ENCODE results near the gene DNAJB14.

DNA sequence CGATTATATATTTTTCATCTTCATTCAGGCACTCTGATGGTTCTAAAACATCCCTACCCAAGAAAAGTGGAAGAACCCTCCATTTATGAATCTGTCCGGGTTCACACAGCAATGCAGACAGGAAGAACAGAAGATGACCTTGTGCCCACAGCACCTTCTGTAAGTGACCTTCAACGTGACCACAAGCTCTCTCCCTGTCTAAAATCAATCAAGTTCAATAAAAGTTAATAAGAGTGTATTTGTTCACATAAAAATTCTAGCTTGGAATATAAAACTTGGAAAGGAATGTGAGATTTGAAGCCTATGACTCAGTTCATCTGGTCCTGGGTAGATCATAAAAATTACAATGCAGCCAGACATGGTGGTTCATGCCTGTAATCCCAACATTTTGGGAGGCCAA lies 93.2 kb downstream of the DNAJB14 start:
- TF ChIP-seq RARB (CRISPR knock-in tag; IDR thresholded peaks at IDR 0.05) (no peak), OSR1 (CRISPR knock-in tag; IDR thresholded peaks at IDR 0.05) (no peak), ZFP3 (CRISPR knock-in tag; IDR thresholded peaks at IDR 0.05) (no peak), TSHZ2 (CRISPR knock-in tag; IDR thresholded peaks at IDR 0.05) (no peak), ISL1 (CRISPR knock-in tag; IDR thresholded peaks at IDR 0.05) (no peak), ZC3H10 (CRISPR knock-in tag; IDR thresholded peaks at IDR 0.05) (no peak)
- TF ChIP-seq, protein P1, sequence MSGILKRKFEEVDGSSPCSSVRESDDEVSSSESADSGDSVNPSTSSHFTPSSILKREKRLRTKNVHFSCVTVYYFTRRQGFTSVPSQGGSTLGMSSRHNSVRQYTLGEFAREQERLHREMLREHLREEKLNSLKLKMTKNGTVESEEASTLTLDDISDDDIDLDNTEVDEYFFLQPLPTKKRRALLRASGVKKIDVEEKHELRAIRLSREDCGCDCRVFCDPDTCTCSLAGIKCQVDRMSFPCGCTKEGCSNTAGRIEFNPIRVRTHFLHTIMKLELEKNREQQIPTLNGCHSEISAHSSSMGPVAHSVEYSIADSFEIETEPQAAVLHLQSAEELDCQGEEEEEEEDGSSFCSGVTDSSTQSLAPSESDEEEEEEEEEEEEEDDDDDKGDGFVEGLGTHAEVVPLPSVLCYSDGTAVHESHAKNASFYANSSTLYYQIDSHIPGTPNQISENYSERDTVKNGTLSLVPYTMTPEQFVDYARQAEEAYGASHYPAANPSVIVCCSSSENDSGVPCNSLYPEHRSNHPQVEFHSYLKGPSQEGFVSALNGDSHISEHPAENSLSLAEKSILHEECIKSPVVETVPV (CRISPR knock-in tag; IDR thresholded peaks at IDR 0.05): no peak
- TF ChIP-seq, protein P2, sequence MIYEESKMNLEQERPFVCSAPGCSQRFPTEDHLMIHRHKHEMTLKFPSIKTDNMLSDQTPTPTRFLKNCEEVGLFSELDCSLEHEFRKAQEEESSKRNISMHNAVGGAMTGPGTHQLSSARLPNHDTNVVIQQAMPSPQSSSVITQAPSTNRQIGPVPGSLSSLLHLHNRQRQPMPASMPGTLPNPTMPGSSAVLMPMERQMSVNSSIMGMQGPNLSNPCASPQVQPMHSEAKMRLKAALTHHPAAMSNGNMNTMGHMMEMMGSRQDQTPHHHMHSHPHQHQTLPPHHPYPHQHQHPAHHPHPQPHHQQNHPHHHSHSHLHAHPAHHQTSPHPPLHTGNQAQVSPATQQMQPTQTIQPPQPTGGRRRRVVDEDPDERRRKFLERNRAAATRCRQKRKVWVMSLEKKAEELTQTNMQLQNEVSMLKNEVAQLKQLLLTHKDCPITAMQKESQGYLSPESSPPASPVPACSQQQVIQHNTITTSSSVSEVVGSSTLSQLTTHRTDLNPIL (CRISPR knock-in tag; IDR thresholded peaks at IDR 0.05; ENCODE audit: low read depth): no peak
- TF ChIP-seq, protein P3, sequence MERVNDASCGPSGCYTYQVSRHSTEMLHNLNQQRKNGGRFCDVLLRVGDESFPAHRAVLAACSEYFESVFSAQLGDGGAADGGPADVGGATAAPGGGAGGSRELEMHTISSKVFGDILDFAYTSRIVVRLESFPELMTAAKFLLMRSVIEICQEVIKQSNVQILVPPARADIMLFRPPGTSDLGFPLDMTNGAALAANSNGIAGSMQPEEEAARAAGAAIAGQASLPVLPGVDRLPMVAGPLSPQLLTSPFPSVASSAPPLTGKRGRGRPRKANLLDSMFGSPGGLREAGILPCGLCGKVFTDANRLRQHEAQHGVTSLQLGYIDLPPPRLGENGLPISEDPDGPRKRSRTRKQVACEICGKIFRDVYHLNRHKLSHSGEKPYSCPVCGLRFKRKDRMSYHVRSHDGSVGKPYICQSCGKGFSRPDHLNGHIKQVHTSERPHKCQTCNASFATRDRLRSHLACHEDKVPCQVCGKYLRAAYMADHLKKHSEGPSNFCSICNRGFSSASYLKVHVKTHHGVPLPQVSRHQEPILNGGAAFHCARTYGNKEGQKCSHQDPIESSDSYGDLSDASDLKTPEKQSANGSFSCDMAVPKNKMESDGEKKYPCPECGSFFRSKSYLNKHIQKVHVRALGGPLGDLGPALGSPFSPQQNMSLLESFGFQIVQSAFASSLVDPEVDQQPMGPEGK (CRISPR knock-in tag; IDR thresholded peaks at IDR 0.05; ENCODE audit: borderline replicate concordance): no peak
